ENCODE results near the gene EDC3. TPM values are rescaled to one million over a fixed set of nuclear protein-coding genes. Genes with fewer than 3 reads are reported as not detected.
A peak's percentile ranks its signal among the peaks of the same experiment; 100 is the strongest.

The EDC3 gene
- total RNA-seq, 1 experiment from 2014 or later: 62.6 TPM

- ChIA-PET POLR2A (ENCODE audit: low non-redundant PET) (no interaction called here), CTCF (interaction anchor here (0.7 to 9.0 kb wide), 6 partner anchors 11 to 135 kb away, joined by 3 to 119 read pairs (median 5); partner anchors contain the start of gene ARID3B)
- Histone ChIP-seq H3K4me1 (ENCODE audit: insufficient read depth, low read length, poor library complexity, severe bottlenecking) (no peaks in the 10 kb centered on the region), H3K9me3 (ENCODE audit: low read depth, low read length, poor library complexity, severe bottlenecking) (no peaks in the 10 kb centered on the region), H3K4me3 (ENCODE audit: low read depth, low read length, poor library complexity, severe bottlenecking) (no peak overlapping the region), H3K36me3 (ENCODE audit: insufficient read depth, low read length, poor library complexity, severe bottlenecking) (peaks cover 66% of the 10 kb centered on the region), H3K27ac (ENCODE audit: low read depth, low read length, poor library complexity, severe bottlenecking) (no peak overlapping the region), H3K27me3 (replicated peaks; ENCODE audit: insufficient read depth, low read depth, low read length, poor library complexity) (no peaks in the 10 kb centered on the region)
- DNase-seq (ENCODE audit: low spot score): peak; percentile 78
- intact Hi-C loops (cut with micrococcal nuclease; ENCODE audit: unreplicated experiment): loop anchor here (1.0 to 5.0 kb wide), 2 partner anchors 133 to 317 kb away; no protein-coding TSS in a partner anchor
- TF ChIP-seq EZH2 (IDR thresholded peaks at IDR 0.05; ENCODE audit: borderline replicate concordance, low read depth, low read length, poor library complexity, severe bottlenecking) (no peak), CTCF (conservative IDR thresholded peaks at IDR 0.05; ENCODE audit: low read depth, low read length) (peak; percentile 92)
- no TSS peak for BruUV-seq (replicated peaks)
Measured at GRCh38 chr15:74635228-74635627, 60.6 kb downstream of the EDC3 start.

GRCh38 chr15:74633781-74634180, 62.0 kb downstream of the EDC3 start:
- no peak for DNase-seq (ENCODE audit: low spot score)
- TF ChIP-seq CTCF (conservative IDR thresholded peaks at IDR 0.05; ENCODE audit: low read depth, low read length): no peak
- CTCF ChIA-PET: interaction anchor here (0.7 to 9.0 kb wide), 4 partner anchors 21 to 1828 kb away, joined by 3 to 119 read pairs (median 6); no protein-coding TSS in a partner anchor
- Histone ChIP-seq H3K27ac (ENCODE audit: low read depth, low read length, poor library complexity, severe bottlenecking) (no peak overlapping the region), H3K9me3 (ENCODE audit: low read depth, low read length, poor library complexity, severe bottlenecking) (no peaks in the 10 kb centered on the region), H3K27me3 (replicated peaks; ENCODE audit: insufficient read depth, low read depth, low read length, poor library complexity) (no peaks in the 10 kb centered on the region), H3K36me3 (ENCODE audit: insufficient read depth, low read length, poor library complexity, severe bottlenecking) (peaks cover 73% of the 10 kb centered on the region), H3K4me1 (ENCODE audit: insufficient read depth, low read length, poor library complexity, severe bottlenecking) (no peaks in the 10 kb centered on the region), H3K4me3 (ENCODE audit: low read depth, low read length, poor library complexity, severe bottlenecking) (no peak overlapping the region)
- intact Hi-C loops (cut with micrococcal nuclease; ENCODE audit: unreplicated experiment): loop anchor here (2.0 kb wide), 1 partner anchor 259 kb away; no protein-coding TSS in a partner anchor
- no TSS peak for BruUV-seq (replicated peaks)
- POLR2A ChIA-PET (ENCODE audit: low non-redundant PET): no interaction called here

- H3K36me3 ChIP-seq (ENCODE audit: insufficient read depth, low read length, poor library complexity, severe bottlenecking): peaks cover 80% of the 10 kb centered on the region
- no peak for TF ChIP-seq EZH2 (IDR thresholded peaks at IDR 0.05; ENCODE audit: borderline replicate concordance, low read depth, low read length, poor library complexity, severe bottlenecking)
- TF ChIP-seq CTCF (conservative IDR thresholded peaks at IDR 0.05; ENCODE audit: low read depth, low read length): no peak
- no TSS peak for BruUV-seq (replicated peaks)
- H3K27me3 ChIP-seq (replicated peaks; ENCODE audit: insufficient read depth, low read depth, low read length, poor library complexity): no peaks in the 10 kb centered on the region
- DNase-seq (ENCODE audit: low spot score): no peak
- no peak overlapping the region for H3K27ac ChIP-seq (ENCODE audit: low read depth, low read length, poor library complexity, severe bottlenecking)
- H3K4me1 ChIP-seq (ENCODE audit: insufficient read depth, low read length, poor library complexity, severe bottlenecking): no peaks in the 10 kb centered on the region
- H3K9me3 ChIP-seq (ENCODE audit: low read depth, low read length, poor library complexity, severe bottlenecking): no peaks in the 10 kb centered on the region
- CTCF ChIA-PET: interaction anchor here (1.1 to 9.0 kb wide), 3 partner anchors 10 to 137 kb away, joined by 3 to 119 read pairs (median 5); no protein-coding TSS in a partner anchor
- no peak overlapping the region for H3K4me3 ChIP-seq (ENCODE audit: low read depth, low read length, poor library complexity, severe bottlenecking)
- POLR2A ChIA-PET (ENCODE audit: low non-redundant PET): no interaction called here
- intact Hi-C loops (cut with micrococcal nuclease; ENCODE audit: unreplicated experiment): loop anchor here (2.0 kb wide), 1 partner anchor 258 kb away; no protein-coding TSS in a partner anchor
Measured at GRCh38 chr15:74632601-74633000, 63.2 kb downstream of the EDC3 start.

Measured in A673 (cell line).